ENCODE measurements around the gene TRPC4. TPM values are rescaled to one million over a fixed set of nuclear protein-coding genes. Genes with fewer than 3 reads are reported as not detected.
A peak's percentile ranks its signal among the peaks of the same experiment; 100 is the strongest.

Gene TRPC4
- polyA plus RNA-seq, 1 experiment = 1.8 TPM

DNA sequence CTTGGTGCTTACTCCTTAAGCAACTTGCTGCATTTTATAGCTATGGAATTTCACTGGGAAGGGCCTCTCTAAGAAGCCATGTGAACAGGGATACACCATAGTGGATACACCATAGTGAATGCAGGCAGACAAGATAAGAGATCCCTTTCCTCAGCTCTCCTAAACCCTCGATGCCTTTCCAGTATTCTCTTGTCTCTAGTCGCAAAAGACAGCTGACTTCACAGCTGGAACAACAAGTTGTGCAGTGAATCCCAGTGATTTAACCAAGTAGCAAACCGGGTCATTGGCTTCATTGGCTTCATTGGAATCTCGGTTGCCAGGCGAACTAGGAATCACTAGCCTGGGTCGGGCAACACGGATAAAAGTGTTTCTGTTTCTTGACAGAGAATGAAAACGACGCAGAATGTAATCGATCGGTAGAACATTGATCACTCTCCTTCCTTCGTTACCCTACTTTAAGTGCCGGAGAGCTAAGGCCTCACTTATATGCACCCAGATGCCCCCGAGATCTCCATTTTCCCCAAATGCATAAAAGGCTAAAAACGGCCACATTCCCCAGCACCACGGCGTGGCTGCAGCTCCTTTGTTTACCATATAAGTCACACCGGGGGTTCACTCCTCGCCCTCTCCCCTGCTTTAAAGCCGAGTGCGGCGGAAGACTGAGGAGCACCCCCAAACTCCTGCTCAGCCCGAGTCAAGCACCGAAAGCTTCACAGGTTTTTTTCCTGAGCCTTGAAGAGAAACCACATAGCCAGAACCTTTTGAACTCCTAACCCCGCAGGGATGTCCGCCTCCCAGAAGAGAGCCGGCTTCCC, 674 bp downstream of the TRPC4 start:
- ChIA-PET CTCF (interaction anchor here (0.6 to 3.5 kb wide), 6 partner anchors 10 to 721 kb away, joined by 3 to 19 read pairs (median 3); partner anchors contain the start of gene POSTN), POLR2A (interaction anchor here (0.8 kb wide), 1 partner anchor 213 kb away, joined by 3 read pairs; no protein-coding TSS in a partner anchor)
- TF ChIP-seq, protein P1, sequence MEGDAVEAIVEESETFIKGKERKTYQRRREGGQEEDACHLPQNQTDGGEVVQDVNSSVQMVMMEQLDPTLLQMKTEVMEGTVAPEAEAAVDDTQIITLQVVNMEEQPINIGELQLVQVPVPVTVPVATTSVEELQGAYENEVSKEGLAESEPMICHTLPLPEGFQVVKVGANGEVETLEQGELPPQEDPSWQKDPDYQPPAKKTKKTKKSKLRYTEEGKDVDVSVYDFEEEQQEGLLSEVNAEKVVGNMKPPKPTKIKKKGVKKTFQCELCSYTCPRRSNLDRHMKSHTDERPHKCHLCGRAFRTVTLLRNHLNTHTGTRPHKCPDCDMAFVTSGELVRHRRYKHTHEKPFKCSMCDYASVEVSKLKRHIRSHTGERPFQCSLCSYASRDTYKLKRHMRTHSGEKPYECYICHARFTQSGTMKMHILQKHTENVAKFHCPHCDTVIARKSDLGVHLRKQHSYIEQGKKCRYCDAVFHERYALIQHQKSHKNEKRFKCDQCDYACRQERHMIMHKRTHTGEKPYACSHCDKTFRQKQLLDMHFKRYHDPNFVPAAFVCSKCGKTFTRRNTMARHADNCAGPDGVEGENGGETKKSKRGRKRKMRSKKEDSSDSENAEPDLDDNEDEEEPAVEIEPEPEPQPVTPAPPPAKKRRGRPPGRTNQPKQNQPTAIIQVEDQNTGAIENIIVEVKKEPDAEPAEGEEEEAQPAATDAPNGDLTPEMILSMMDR (IDR thresholded peaks at IDR 0.05; ENCODE audit: low read depth, low read length) = no peak
- Histone ChIP-seq H3K4me3 (ENCODE audit: low read depth, low read length) (peak overlapping the region; percentile 76), H3K27ac (ENCODE audit: low read depth, low read length) (no peak overlapping the region), H3K9me3 (ENCODE audit: control insufficient read depth, insufficient read depth, low read length) (no peaks in the 10 kb centered on the region), H3K27me3 (ENCODE audit: control insufficient read depth, insufficient read depth, low read length) (no peaks in the 10 kb centered on the region)
- no peak for DNase-seq (ENCODE audit: low read depth, low spot score)

DNA sequence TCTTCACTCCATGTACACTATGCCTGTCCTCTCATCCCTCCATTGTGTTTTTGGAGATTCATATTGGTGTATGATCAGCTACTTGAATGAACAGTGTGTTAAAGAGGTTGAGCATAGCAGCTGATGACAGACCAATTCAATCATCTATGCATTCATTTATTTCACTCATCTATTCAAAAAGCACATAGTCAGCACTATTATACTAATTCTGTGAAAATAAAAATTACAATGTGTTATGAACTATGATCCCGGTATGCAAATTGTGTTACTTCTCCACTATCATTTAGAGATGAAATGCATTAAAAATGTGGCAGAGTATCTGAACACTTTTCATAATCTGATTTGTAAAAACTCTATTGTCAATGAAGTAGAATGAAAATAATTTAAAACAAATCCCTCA, 5.9 kb downstream of the TRPC4 start:
- no peaks in the 10 kb centered on the region for H3K27me3 ChIP-seq (ENCODE audit: control insufficient read depth, insufficient read depth, low read length)
- DNase-seq (ENCODE audit: low read depth, low spot score) = no peak
- POLR2A ChIA-PET = no interaction called here
- H3K9me3 ChIP-seq (ENCODE audit: control insufficient read depth, insufficient read depth, low read length) = no peaks in the 10 kb centered on the region
- TF ChIP-seq, protein P1 (IDR thresholded peaks at IDR 0.05; ENCODE audit: low read depth, low read length) = no peak
- no peak overlapping the region for H3K27ac ChIP-seq (ENCODE audit: low read depth, low read length)
- CTCF ChIA-PET = no interaction called here
- H3K4me3 ChIP-seq (ENCODE audit: low read depth, low read length) = no peak overlapping the region

DNA sequence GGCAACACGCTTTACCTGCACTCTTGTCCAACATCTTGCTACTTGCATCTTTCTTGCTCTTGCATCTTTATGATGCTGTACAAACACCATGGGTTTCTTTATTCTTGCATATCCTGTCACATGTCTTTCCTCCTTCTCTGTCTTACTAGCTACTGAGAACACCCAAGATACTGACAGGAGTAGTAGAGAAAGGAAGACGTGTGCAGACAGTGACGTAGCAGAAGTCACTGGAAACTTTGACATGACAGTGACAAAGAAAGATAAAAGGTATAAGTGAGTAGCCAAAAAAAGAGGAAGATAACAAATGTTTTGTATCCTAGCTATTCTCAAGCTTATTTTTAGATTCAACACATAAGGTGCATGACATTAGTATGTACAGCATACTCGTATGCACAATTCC, 34.2 kb downstream of the TRPC4 start:
- no peak for DNase-seq (ENCODE audit: low read depth, low spot score)
- no peak overlapping the region for H3K4me3 ChIP-seq (ENCODE audit: low read depth, low read length)
- ChIA-PET CTCF (no interaction called here), POLR2A (no interaction called here)
- H3K9me3 ChIP-seq (ENCODE audit: control insufficient read depth, insufficient read depth, low read length) = no peaks in the 10 kb centered on the region
- no peak overlapping the region for H3K27ac ChIP-seq (ENCODE audit: low read depth, low read length)
- TF ChIP-seq, protein P1 (IDR thresholded peaks at IDR 0.05; ENCODE audit: low read depth, low read length) = no peak
- H3K27me3 ChIP-seq (ENCODE audit: control insufficient read depth, insufficient read depth, low read length) = no peaks in the 10 kb centered on the region

DNA sequence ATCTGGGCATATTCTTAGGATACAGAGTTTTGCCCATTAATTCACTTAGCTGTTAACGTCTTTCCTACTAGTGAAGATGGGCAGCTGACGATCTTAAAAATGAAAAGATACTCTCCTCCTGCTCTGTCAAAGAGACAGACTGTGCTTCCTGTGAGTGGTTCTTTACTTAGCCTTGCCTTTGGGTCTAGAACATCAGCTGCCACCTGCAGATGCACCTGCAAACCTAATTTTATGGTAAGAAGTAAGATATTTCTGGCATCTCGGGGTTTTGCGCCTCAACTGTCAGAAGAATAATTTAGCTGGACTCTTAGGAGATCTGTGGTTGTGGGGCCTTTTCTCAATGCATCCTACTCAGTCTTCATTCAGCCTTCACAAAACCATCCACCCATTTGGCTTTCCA, 36.2 kb downstream of the TRPC4 start:
- no peak overlapping the region for H3K4me3 ChIP-seq (ENCODE audit: low read depth, low read length)
- ChIA-PET CTCF (no interaction called here), POLR2A (no interaction called here)
- TF ChIP-seq, protein P1 (IDR thresholded peaks at IDR 0.05; ENCODE audit: low read depth, low read length) = no peak
- H3K9me3 ChIP-seq (ENCODE audit: control insufficient read depth, insufficient read depth, low read length) = no peaks in the 10 kb centered on the region
- DNase-seq (ENCODE audit: low read depth, low spot score) = no peak
- no peak overlapping the region for H3K27ac ChIP-seq (ENCODE audit: low read depth, low read length)
- no peaks in the 10 kb centered on the region for H3K27me3 ChIP-seq (ENCODE audit: control insufficient read depth, insufficient read depth, low read length)

DNA sequence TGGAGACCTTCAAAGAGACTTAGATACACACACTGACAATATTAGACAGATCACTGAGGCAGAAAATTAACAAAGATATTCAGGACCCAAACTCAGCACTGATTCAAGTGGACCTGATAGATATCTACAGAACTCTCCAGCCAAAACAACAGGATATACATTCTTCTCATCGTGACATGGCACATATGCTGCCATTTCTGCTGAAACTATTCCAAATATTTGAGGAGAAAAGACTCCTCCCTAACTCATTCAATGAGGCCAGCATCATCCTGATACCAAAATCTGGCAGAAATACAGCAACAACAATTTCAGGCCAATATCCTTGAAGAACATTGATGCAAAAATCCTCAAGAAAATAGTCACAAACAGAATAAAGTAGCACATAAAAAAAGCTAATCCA, 53.3 kb downstream of the TRPC4 start:
- CTCF ChIA-PET = no interaction called here
- POLR2A ChIA-PET = no interaction called here
- no peak for DNase-seq (ENCODE audit: low read depth, low spot score)

More for the DNA sequence above, 53.3 kb downstream of the TRPC4 start:
- Histone ChIP-seq H3K4me3 (ENCODE audit: low read depth, low read length) (no peak overlapping the region), H3K27me3 (ENCODE audit: control insufficient read depth, insufficient read depth, low read length) (no peaks in the 10 kb centered on the region), H3K27ac (ENCODE audit: low read depth, low read length) (no peak overlapping the region), H3K9me3 (ENCODE audit: control insufficient read depth, insufficient read depth, low read length) (no peaks in the 10 kb centered on the region)
- TF ChIP-seq, protein P1 (IDR thresholded peaks at IDR 0.05; ENCODE audit: low read depth, low read length) = no peak
